Measurements from ENCODE around the gene LNPK. TPM values are rescaled to one million over a fixed set of nuclear protein-coding genes. Genes with fewer than 3 reads are reported as not detected.

LNPK gene
- total and polyA plus RNA-seq, 9 of the 15 experiments (the other 6 are each of a cell fraction or from before 2014, with no cell fraction given), result 6.4 to 40.4 (median 21.3) TPM

DNA sequence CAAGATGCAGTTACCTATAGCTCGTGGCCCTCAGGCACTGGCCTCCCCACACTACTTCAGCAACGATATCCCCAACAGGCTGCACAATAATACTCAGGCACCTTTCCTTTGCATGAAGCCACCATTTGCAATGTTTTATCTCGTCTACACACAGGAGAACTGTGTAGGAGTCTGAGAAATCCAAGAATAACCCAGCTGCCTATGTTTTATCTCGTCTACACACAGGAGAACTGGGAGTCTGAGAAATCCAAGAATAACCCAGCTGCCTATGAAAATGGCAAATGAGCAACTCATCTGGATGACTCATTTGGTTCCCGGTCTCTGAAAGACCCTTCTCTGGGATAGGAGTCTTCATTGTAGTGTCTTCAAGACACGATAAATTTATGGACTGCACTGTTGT is 18.3 kb upstream of the LNPK start (continued):
- TF ChIP-seq, protein P1, sequence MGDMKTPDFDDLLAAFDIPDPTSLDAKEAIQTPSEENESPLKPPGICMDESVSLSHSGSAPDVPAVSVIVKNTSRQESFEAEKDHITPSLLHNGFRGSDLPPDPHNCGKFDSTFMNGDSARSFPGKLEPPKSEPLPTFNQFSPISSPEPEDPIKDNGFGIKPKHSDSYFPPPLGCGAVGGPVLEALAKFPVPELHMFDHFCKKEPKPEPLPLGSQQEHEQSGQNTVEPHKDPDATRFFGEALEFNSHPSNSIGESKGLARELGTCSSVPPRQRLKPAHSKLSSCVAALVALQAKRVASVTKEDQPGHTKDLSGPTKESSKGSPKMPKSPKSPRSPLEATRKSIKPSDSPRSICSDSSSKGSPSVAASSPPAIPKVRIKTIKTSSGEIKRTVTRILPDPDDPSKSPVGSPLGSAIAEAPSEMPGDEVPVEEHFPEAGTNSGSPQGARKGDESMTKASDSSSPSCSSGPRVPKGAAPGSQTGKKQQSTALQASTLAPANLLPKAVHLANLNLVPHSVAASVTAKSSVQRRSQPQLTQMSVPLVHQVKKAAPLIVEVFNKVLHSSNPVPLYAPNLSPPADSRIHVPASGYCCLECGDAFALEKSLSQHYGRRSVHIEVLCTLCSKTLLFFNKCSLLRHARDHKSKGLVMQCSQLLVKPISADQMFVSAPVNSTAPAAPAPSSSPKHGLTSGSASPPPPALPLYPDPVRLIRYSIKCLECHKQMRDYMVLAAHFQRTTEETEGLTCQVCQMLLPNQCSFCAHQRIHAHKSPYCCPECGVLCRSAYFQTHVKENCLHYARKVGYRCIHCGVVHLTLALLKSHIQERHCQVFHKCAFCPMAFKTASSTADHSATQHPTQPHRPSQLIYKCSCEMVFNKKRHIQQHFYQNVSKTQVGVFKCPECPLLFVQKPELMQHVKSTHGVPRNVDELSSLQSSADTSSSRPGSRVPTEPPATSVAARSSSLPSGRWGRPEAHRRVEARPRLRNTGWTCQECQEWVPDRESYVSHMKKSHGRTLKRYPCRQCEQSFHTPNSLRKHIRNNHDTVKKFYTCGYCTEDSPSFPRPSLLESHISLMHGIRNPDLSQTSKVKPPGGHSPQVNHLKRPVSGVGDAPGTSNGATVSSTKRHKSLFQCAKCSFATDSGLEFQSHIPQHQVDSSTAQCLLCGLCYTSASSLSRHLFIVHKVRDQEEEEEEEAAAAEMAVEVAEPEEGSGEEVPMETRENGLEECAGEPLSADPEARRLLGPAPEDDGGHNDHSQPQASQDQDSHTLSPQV (IDR thresholded peaks at IDR 0.05), result 0 out of 2 replicates have a peak, but pooled peaks have one; percentile 15
- TF ChIP-seq, protein P2, sequence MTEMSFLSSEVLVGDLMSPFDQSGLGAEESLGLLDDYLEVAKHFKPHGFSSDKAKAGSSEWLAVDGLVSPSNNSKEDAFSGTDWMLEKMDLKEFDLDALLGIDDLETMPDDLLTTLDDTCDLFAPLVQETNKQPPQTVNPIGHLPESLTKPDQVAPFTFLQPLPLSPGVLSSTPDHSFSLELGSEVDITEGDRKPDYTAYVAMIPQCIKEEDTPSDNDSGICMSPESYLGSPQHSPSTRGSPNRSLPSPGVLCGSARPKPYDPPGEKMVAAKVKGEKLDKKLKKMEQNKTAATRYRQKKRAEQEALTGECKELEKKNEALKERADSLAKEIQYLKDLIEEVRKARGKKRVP (CRISPR knock-in tag; IDR thresholded peaks at IDR 0.05), result 0 out of 2 replicates have a peak, but pooled peaks have one; percentile 47
- TF ChIP-seq LCOR (CRISPR knock-in tag; IDR thresholded peaks at IDR 0.05) (peak; percentile 41; the same call in 1 of the 2 replicates), NFE2 (IDR thresholded peaks at IDR 0.05; ENCODE audit: low read depth) (0 out of 2 replicates have a peak, but pooled peaks have one; percentile 22), TRIM24 (IDR thresholded peaks at IDR 0.05) (peak; percentile 69 to 76; a peak in 3 of 4 replicates), RCOR1 (IDR thresholded peaks at IDR 0.05; ENCODE audit: borderline replicate concordance in 1 of 2, low read depth in 2 of 2, low read length in 2 of 2) (0 out of 4 replicates have a peak, but pooled peaks of 1 of the 2 experiments have one; percentile 20), NCOR1 (IDR thresholded peaks at IDR 0.05) (peak; percentile 86), ARNT (IDR thresholded peaks at IDR 0.05) (0 out of 4 replicates have a peak, but pooled peaks of 1 of the 2 experiments have one; percentile 38), GATA2 (CRISPR knock-in tag; IDR thresholded peaks at IDR 0.05) (0 out of 2 replicates have a peak, but pooled peaks have one; percentile 48), SMAD3 (CRISPR knock-in tag; conservative IDR thresholded peaks at IDR 0.05) (no peak), DPF2 (IDR thresholded peaks at IDR 0.05) (peak; percentile 68), OTX1 (CRISPR knock-in tag; IDR thresholded peaks at IDR 0.05) (no peak), TFAM (CRISPR knock-in tag; conservative IDR thresholded peaks at IDR 0.05) (no peak), TBL1XR1 (IDR thresholded peaks at IDR 0.05; ENCODE audit: low read length in 2 of 2) (peak in 1 of 2 experiments; percentile 70; a peak in 2 of 4 replicates), TEAD4 (IDR thresholded peaks at IDR 0.05; ENCODE audit: low read length) (peak; percentile 75), TEAD4 (CRISPR knock-in tag; IDR thresholded peaks at IDR 0.05; ENCODE audit: borderline replicate concordance) (no peak), ARID1B (IDR thresholded peaks at IDR 0.05) (peak; percentile 85), SMAD4 (CRISPR knock-in tag; conservative IDR thresholded peaks at IDR 0.05) (peak; percentile 77), PPARD (CRISPR knock-in tag; IDR thresholded peaks at IDR 0.05) (no peak), RB1 (IDR thresholded peaks at IDR 0.05; ENCODE audit: low read depth) (no peak), MTA2 (IDR thresholded peaks at IDR 0.05; ENCODE audit: low read depth) (peak; percentile 51; the same call in 1 of the 2 replicates), YY1 (IDR thresholded peaks at IDR 0.05; ENCODE audit: borderline replicate concordance in 1 of 3, control insufficient read depth in 1 of 3, extremely low read depth in 1 of 3, insufficient read depth in 3 of 3, insufficient read length in 1 of 3, insufficient replicate concordance in 2 of 3, low read depth in 1 of 3, low read length in 2 of 3) (peak in 1 of 3 experiments; percentile 23)
- TF ChIP-seq, protein P3, sequence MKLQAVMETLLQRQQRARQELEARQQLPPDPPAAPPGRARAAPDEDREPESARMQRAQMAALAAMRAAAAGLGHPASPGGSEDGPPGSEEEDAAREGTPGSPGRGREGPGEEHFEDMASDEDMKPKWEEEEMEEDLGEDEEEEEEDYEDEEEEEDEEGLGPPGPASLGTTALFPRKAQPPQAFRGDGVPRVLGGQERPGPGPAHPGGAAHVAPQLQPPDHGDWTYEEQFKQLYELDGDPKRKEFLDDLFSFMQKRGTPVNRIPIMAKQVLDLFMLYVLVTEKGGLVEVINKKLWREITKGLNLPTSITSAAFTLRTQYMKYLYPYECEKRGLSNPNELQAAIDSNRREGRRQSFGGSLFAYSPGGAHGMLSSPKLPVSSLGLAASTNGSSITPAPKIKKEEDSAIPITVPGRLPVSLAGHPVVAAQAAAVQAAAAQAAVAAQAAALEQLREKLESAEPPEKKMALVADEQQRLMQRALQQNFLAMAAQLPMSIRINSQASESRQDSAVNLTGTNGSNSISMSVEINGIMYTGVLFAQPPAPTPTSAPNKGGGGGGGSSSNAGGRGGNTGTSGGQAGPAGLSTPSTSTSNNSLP (IDR thresholded peaks at IDR 0.05; ENCODE audit: borderline replicate concordance, low read depth, low read length), result 0 out of 2 replicates have a peak, but pooled peaks have one; percentile 14

Data from K562 (cell line).